ENCODE measurements around the gene HAVCR2. TPM values are rescaled to one million over a fixed set of nuclear protein-coding genes. Genes with fewer than 3 reads are reported as not detected.

Gene HAVCR2
- total and polyA plus RNA-seq, 2 donors from 2014 or later = 14.6 to 17.5 TPM

DNA sequence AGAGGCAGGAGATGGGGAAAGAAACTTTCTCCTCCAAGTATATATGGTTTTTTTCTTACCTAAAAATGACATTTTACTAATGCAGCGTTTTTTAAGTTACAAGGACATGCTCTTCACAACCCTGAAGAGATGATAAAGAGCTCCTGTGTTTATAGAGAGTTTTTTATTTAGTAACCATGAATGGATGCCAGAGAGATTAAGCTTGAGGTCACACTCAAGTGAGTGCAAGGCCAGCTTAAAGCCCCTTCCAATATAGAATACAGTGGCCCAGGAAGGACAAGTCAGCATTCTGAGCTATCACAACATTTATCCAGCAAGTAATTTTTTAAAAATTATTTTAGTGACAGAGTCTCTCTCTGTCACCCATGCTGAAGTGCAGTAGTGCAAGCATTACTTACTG is 6.7 kb upstream of the HAVCR2 start:
- no peaks in the 10 kb centered on the region for H3K9me3 ChIP-seq (ENCODE audit: control insufficient read depth in 2 of 3, insufficient read depth in 1 of 3, low read length in 3 of 3)
- intact Hi-C loops (cut with DNase I) = no loop called here
- H3K4me1 ChIP-seq (ENCODE audit: control insufficient read depth in 2 of 3, insufficient read depth in 2 of 3, low read depth in 1 of 3, low read length in 3 of 3) = no peaks in the 10 kb centered on the region
- no peaks in the 10 kb centered on the region for H3K27me3 ChIP-seq (ENCODE audit: control insufficient read depth, insufficient read depth, low read length)
- no peak for TF ChIP-seq CTCF (IDR thresholded peaks at IDR 0.05; ENCODE audit: borderline replicate concordance, extremely low read depth, insufficient read depth)
- no peak overlapping the region for H3K9ac ChIP-seq (ENCODE audit: low read length in 3 of 3)
- H3K36me3 ChIP-seq (ENCODE audit: control insufficient read depth in 2 of 3, insufficient read depth in 3 of 3, low read length in 3 of 3) = no peaks in the 10 kb centered on the region
- H3K4me3 ChIP-seq (ENCODE audit: low read length in 3 of 3) = no peak overlapping the region
- H3K27ac ChIP-seq (ENCODE audit: low read depth in 2 of 2, low read length in 2 of 2) = no peak overlapping the region
- FAIRE-seq (no peak), DNase-seq (no peak)

DNA sequence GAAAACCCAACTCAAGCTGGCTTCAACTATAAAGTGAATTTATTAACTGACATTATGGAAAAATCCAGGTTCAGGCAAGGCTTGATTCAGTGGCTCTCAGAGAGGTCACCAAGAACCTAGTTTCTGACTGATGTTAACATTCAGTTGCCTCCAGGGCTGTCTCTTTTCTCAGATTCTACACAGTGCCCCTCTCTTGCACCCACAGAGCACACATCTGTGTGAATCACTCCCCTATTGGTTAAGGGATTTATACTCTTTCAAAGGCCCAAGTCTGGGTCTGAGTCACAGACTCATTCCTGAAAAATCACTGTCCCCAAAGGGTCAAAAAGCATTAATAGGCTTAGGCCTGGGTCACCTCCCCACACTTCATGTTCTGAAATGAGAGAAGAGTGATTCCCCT is 6.2 kb upstream of the HAVCR2 start:
- no peak overlapping the region for H3K27ac ChIP-seq (ENCODE audit: low read depth in 2 of 2, low read length in 2 of 2)
- FAIRE-seq (no peak), DNase-seq (no peak)
- H3K36me3 ChIP-seq (ENCODE audit: control insufficient read depth in 2 of 3, insufficient read depth in 3 of 3, low read length in 3 of 3) = no peaks in the 10 kb centered on the region
- H3K9ac ChIP-seq (ENCODE audit: low read length in 3 of 3) = no peak overlapping the region
- H3K4me1 ChIP-seq (ENCODE audit: control insufficient read depth in 2 of 3, insufficient read depth in 2 of 3, low read depth in 1 of 3, low read length in 3 of 3) = no peaks in the 10 kb centered on the region
- H3K9me3 ChIP-seq (ENCODE audit: control insufficient read depth in 2 of 3, insufficient read depth in 1 of 3, low read length in 3 of 3) = no peaks in the 10 kb centered on the region
- intact Hi-C loops (cut with DNase I) = no loop called here
- no peaks in the 10 kb centered on the region for H3K27me3 ChIP-seq (ENCODE audit: control insufficient read depth, insufficient read depth, low read length)
- no peak overlapping the region for H3K4me3 ChIP-seq (ENCODE audit: low read length in 3 of 3)
- no peak for TF ChIP-seq CTCF (IDR thresholded peaks at IDR 0.05; ENCODE audit: borderline replicate concordance, extremely low read depth, insufficient read depth)

DNA sequence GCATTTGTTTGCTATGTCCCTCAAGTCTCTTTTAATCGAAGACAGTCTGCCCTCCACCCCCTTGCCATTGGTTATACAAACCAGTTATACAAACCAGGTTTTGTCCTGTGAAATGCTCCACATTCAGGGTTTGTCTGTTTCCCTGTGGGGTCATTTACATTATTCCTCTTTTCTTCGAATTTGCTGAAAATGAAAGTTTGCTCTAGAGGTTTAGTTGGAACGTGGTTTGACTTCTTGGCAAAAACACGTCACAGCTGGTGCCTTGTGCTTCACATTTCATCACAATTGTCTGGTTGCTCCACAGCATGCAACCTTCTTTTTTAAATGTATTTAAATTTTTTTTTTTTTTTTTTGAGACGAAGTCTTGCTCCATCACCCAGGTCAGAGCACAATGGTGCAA is 4.2 kb upstream of the HAVCR2 start:
- no peaks in the 10 kb centered on the region for H3K4me1 ChIP-seq (ENCODE audit: control insufficient read depth in 2 of 3, insufficient read depth in 2 of 3, low read depth in 1 of 3, low read length in 3 of 3)
- H3K9me3 ChIP-seq (ENCODE audit: control insufficient read depth in 2 of 3, insufficient read depth in 1 of 3, low read length in 3 of 3) = no peaks in the 10 kb centered on the region
- no peak overlapping the region for H3K27ac ChIP-seq (ENCODE audit: low read depth in 2 of 2, low read length in 2 of 2)
- DNase-seq = no peak
- no peaks in the 10 kb centered on the region for H3K36me3 ChIP-seq (ENCODE audit: control insufficient read depth in 2 of 3, insufficient read depth in 3 of 3, low read length in 3 of 3)
- no peak for FAIRE-seq
- intact Hi-C loops (cut with DNase I) = no loop called here
- no peak for TF ChIP-seq CTCF (IDR thresholded peaks at IDR 0.05; ENCODE audit: borderline replicate concordance, extremely low read depth, insufficient read depth)
- H3K27me3 ChIP-seq (ENCODE audit: control insufficient read depth, insufficient read depth, low read length) = no peaks in the 10 kb centered on the region
- no peak overlapping the region for H3K4me3 ChIP-seq (ENCODE audit: low read length in 3 of 3)
- H3K9ac ChIP-seq (ENCODE audit: low read length in 3 of 3) = no peak overlapping the region

DNA sequence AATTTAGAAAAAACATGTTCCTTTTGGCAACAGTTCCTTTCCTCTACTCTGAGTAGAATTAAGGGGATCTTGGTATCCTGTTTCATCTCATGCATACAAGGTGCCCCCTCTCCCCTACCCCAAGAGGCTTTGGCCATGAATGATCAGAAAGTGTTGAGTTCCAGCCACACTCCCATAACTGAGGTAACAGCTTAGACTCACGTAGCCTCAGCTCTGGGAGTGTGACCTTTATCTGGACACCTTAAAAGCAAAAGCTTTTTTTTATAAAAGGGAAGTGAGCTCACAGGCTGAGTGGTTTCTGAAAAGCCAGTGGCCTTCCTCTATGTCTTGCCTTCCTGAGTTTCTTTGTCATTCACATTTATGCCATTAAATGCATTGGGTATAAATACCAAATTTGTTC is 900 bp upstream of the HAVCR2 start:
- no peak overlapping the region for H3K4me3 ChIP-seq (ENCODE audit: low read length in 3 of 3)
- no peak for DNase-seq
- no peaks in the 10 kb centered on the region for H3K27me3 ChIP-seq (ENCODE audit: control insufficient read depth, insufficient read depth, low read length)
- FAIRE-seq = no peak
- H3K4me1 ChIP-seq (ENCODE audit: control insufficient read depth in 2 of 3, insufficient read depth in 2 of 3, low read depth in 1 of 3, low read length in 3 of 3) = peaks cover 0 to 2% (median 0%) of the 10 kb centered on the region in 3 donors
- no peak for TF ChIP-seq CTCF (IDR thresholded peaks at IDR 0.05; ENCODE audit: borderline replicate concordance, extremely low read depth, insufficient read depth)
- H3K36me3 ChIP-seq (ENCODE audit: control insufficient read depth in 2 of 3, insufficient read depth in 3 of 3, low read length in 3 of 3) = no peaks in the 10 kb centered on the region
- intact Hi-C loops (cut with DNase I) = no loop called here
- H3K27ac ChIP-seq (ENCODE audit: low read depth in 2 of 2, low read length in 2 of 2) = peak overlapping the region in 1 of 2 donors; percentile 37
- no peaks in the 10 kb centered on the region for H3K9me3 ChIP-seq (ENCODE audit: control insufficient read depth in 2 of 3, insufficient read depth in 1 of 3, low read length in 3 of 3)
- no peak overlapping the region for H3K9ac ChIP-seq (ENCODE audit: low read length in 3 of 3)

Measured in kidney (tissue), 14 donors.